Measurements from ENCODE around the gene SNORC.

Gene SNORC

DNA sequence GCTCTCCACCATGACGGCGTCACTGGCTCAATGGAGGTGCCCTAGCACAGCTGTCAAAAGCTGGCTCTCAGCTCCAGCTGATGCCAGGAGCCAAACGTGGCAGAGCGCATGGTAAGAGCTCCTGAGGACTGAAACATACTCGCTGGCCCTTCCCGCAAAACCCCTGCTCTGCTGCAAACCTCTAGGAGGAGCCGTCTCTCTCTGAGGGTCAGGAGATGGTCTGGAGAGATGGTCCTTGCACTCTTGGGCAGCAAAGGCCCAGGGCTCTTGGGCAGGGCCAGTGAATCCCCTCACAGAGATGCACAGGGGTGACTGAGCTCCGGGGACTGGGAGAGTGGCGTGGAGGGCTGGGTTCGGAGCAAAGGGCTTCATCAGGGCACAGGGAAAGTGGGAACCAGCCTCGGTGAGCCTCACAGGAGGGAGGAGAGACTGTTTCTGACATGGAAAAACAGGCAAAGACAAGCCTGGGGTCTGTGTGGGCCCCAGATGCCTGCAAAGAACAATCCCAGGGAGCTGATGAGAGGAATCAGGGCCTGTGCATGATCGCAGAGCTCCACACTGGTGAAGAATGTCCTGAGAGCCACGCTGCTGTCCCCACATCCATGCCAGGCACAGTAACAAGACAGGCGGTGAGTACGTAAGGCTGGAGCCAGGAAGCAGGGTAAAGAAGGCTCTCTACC lies 17.2 kb downstream of the SNORC start:
- no peak for DNase-seq (ENCODE audit: low read depth)
- TF ChIP-seq, protein P1, sequence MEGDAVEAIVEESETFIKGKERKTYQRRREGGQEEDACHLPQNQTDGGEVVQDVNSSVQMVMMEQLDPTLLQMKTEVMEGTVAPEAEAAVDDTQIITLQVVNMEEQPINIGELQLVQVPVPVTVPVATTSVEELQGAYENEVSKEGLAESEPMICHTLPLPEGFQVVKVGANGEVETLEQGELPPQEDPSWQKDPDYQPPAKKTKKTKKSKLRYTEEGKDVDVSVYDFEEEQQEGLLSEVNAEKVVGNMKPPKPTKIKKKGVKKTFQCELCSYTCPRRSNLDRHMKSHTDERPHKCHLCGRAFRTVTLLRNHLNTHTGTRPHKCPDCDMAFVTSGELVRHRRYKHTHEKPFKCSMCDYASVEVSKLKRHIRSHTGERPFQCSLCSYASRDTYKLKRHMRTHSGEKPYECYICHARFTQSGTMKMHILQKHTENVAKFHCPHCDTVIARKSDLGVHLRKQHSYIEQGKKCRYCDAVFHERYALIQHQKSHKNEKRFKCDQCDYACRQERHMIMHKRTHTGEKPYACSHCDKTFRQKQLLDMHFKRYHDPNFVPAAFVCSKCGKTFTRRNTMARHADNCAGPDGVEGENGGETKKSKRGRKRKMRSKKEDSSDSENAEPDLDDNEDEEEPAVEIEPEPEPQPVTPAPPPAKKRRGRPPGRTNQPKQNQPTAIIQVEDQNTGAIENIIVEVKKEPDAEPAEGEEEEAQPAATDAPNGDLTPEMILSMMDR (conservative IDR thresholded peaks at IDR 0.05; ENCODE audit: low read depth, low read length): peak; percentile 40

DNA sequence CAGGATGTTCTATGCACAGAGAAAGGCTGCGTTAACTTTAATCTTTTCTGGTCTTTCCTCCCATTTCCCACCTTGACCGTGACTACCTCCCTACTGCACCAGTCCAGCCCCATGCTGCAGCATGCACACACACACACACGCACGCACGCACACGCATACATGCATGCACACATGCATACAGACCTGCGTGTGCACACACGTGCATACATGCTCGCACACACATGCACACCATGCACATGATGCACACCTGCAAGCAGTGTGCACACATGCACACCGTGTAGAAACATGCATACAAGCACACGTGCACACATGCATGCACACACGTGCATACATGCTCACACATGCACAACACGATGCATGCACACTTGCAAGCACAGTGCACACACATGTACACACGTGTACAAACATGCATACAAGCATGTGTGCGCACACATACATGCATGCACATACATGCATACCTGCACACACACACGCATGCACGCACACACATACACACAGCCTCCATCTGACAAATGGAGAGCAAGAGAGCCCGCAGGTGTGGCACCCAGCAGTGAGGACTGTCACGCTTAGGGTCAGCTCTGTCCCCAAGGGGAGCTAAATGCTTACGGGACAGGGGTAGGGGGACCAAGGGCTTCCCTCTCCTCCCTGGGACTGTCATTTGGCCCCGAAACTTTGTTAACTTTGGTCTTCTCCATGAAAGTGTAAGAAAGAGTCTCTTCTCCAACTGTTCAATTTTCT lies 18.2 kb downstream of the SNORC start:
- TF ChIP-seq, protein P1 (conservative IDR thresholded peaks at IDR 0.05; ENCODE audit: low read depth, low read length): no peak
- DNase-seq (ENCODE audit: low read depth): no peak
- no peak overlapping the region for H3K4me3 ChIP-seq (ENCODE audit: low read length)

More for the DNA sequence above, 17.2 kb downstream of the SNORC start:
- H3K4me3 ChIP-seq (ENCODE audit: low read length): no peak overlapping the region

DNA sequence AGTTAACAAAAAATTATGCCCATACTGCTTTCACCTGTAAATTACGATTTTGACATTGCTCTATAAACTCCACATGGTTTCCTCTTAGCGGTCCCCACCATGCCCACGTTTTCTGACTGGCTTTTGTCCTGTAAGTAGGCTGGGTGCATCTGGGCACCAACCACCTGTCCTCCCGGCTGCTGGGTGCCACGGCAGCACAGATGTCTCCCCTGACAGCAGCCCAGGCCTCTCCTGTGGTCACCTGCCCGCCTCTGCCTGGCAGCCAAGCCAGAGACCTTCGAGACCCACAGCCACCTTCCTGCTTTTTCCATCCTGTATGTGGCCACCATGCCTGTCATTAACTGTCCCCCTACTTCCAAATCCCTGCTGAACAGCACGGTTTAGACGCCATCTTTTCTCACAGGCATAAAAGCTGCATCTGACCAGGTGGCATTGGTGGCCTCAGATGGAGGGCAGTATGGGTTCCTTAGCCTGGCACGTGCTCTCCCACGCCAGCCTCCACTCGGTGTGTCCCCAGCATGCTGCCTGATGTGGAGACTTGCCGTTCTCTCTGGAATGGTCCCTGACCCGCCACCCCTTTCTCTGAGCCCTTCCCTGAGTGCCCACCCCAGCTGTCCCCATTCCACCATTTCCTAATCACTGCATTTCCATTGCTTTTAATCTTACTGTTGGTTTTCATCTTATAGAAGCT lies 18.9 kb downstream of the SNORC start:
- DNase-seq (ENCODE audit: low read depth): no peak
- TF ChIP-seq, protein P1 (conservative IDR thresholded peaks at IDR 0.05; ENCODE audit: low read depth, low read length): no peak
- H3K4me3 ChIP-seq (ENCODE audit: low read length): no peak overlapping the region

DNA sequence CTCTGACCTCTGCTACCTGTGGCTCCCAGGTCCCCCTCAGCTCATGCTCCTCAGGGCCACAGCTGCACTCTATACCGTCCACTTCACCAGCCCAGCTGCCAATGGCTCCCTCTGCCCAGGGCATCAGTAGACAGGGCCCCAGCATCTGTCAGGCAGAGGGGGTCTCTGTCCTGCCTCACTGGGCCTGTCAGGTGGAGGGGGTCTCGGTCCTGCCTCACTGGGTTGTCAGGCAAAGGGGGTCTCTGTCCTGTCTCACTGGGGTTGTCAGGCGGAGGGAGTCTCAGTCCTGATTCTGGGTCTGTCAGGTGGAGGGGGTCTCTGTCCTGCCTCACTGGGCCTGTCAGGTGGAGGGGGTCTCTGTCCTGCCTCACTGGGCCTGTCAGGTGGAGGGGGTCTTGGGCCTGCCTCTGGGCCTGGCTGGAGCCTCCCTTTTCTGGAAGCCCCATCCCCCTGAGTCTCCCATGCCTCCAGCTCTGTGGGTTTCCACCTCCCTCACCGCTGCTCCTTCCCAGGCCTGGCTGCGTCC lies 19.9 kb downstream of the SNORC start:
- no peak for DNase-seq (ENCODE audit: low read depth)
- TF ChIP-seq, protein P1 (conservative IDR thresholded peaks at IDR 0.05; ENCODE audit: low read depth, low read length): no peak
- no peak overlapping the region for H3K4me3 ChIP-seq (ENCODE audit: low read length)

DNA sequence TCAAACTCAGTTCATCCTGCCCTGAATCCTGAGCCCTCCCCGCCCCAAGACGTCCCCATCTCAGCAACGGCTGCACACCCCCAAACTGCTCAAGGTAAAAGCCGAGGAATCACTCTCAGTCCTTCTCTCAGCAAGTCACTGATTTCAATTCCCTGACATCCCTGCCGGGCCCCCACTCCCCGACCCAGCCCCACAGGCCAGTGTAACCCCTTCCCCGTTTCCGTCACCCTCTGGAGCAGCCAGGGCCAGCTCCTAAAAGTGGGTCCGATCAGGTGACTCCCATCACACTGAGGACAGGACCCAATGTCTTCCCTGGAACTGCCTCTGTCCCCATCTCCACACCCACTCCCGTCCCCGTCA lies 20.5 kb downstream of the SNORC start:
- H3K4me3 ChIP-seq (ENCODE audit: low read length): no peak overlapping the region
- TF ChIP-seq, protein P1 (conservative IDR thresholded peaks at IDR 0.05; ENCODE audit: low read depth, low read length): no peak
- no peak for DNase-seq (ENCODE audit: low read depth)

DNA sequence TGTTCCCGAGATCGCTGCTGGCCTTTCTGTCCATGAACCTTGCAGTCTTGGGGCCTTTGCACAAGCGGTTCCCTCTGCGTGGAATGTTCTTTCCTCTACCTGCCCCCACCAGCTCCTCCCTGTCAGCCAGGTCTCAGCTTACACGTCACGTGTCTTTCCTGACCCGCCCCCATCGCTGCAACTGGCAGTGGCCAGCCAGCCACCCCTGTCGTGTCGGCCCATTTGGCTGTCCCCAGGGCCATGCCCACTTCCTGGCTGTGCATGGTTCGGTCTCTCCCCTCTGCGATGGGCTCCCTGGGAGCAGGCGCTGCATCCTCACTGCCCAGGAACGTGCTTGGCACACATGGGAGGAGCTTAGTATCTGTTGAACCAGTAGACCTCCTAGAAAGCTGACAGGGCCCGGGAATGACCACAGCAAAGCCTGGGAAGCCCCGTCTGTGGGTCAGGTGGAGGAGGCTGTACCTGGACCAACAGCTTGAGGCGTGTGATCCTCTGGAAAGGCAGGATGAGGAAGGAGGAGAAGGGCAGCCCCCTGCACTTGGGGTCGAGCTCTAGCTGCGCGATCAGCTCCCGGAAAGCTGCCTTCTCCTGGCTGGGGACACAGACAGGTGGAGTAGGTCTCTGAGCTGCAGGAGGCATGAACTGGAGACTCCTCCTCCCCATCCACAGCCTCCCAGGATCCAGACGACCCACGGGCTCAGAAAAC lies 21.0 kb downstream of the SNORC start:
- no peak for DNase-seq (ENCODE audit: low read depth)
- TF ChIP-seq, protein P1 (conservative IDR thresholded peaks at IDR 0.05; ENCODE audit: low read depth, low read length): no peak
- H3K4me3 ChIP-seq (ENCODE audit: low read length): no peak overlapping the region

Data from retinal pigment epithelial cell (primary cell).